Lung (tissue), 12 donors: Measurements from ENCODE around the gene ZNF670. TPM values are rescaled to one million over a fixed set of nuclear protein-coding genes. Genes with fewer than 3 reads are reported as not detected.

Experiments used
- ATAC-seq: fragments of 200-7000 bp; cut with Tn5 transposase; one replicate; pipeline ENCODE4 v1.9.1; 2020; ENCODE audit warnings: moderate number of reproducible peaks; ENCODE audit not compliant: insufficient read depth, low FRiP score
- DNase-seq, 3 donors: peaks; one replicate each; pipeline ENCODE4 v3.0.0-alpha.2; 2013 to 2017
- H3K27ac ChIP-seq, 2 donors: one replicate each; pipeline ENCODE4 v1.5.1; 2013; ENCODE audit warnings: mild to moderate bottlenecking in 2 of 2, moderate library complexity in 2 of 2, control low read depth in 1 of 2, inconsistent platforms in 1 of 2, low read depth in 1 of 2, low read length in 1 of 2
- H3K27me3 ChIP-seq, 3 donors: one replicate each; pipeline ENCODE4 v1.5.1; 2013; ENCODE audit warnings: low read length in 2 of 3; ENCODE audit not compliant: control insufficient read depth in 3 of 3, insufficient read depth in 3 of 3
- H3K36me3 ChIP-seq, 4 donors: one replicate each; pipeline ENCODE4 v1.5.1; 2013; ENCODE audit warnings: low read length in 4 of 4, mild to moderate bottlenecking in 1 of 4, moderate library complexity in 1 of 4; ENCODE audit not compliant: control insufficient read depth in 4 of 4, insufficient read depth in 4 of 4
- H3K4me1 ChIP-seq, 5 donors: one replicate each; pipeline ENCODE4 v1.5.1; 2013; ENCODE audit warnings: low read length in 5 of 5, mild to moderate bottlenecking in 2 of 5, moderate library complexity in 1 of 5; ENCODE audit not compliant: control insufficient read depth in 5 of 5, insufficient read depth in 5 of 5
- H3K4me3 ChIP-seq: one replicate; pipeline ENCODE4 v1.5.1; 2013; ENCODE audit warnings: mild to moderate bottlenecking, control low read depth, moderate library complexity
- H3K9ac ChIP-seq, 2 donors: one replicate each; pipeline ENCODE4 v1.5.1; 2013; ENCODE audit warnings: low read length in 2 of 2, control low read depth in 1 of 2; ENCODE audit not compliant: insufficient read depth in 1 of 2
- H3K9me3 ChIP-seq, 4 donors: one replicate each; pipeline ENCODE4 v1.5.1; 2013; ENCODE audit warnings: low read length in 3 of 4, mild to moderate bottlenecking in 1 of 4, moderate library complexity in 1 of 4; ENCODE audit not compliant: control insufficient read depth in 4 of 4, insufficient read depth in 3 of 4
- WGBS, 2 donors: extraction: QIAGEN DNeasy Blood & Tissue Kit; methylation state at CpG; one replicate each; pipeline ENCODE4 v1.1.7; 2013; 5-methylcytosine and 5-hydroxymethylcytosine counted together
- polyA plus RNA-seq, 2 donors: library from polyadenylated mRNA; stranded (reverse); fragments of 200-250 nt; gene quantifications; one replicate each; pipeline ENCODE4 v1.2.1, GENCODE V29; 2013
- total RNA-seq, 2 donors: library from RNA; depleted of rRNA in 1 of 2; stranded (reverse); fragments of >200 nt in 1 of 2; gene quantifications; one replicate each; pipeline ENCODE4 v1.2.1, GENCODE V29; 2014 to 2021
- TF ChIP-seq, protein P1 (sequence below): IDR thresholded peaks from 2 replicates; pipeline ENCODE4 v1.5.1; 2012; ENCODE audit warnings: mild to moderate bottlenecking; ENCODE audit errors: control extremely low read depth, extremely low read depth
- donor health status: control.
- donor health status: control.
- donor health status: Bipolar disorder and iron deficiency.
- donor health status: healthy.
- donor health status: DM: yes; HTN: yes; CAD: no.

Gene ZNF670
- total and polyA plus RNA-seq, 4 donors = 1.0 to 4.6 (median 2.8) TPM

DNA sequence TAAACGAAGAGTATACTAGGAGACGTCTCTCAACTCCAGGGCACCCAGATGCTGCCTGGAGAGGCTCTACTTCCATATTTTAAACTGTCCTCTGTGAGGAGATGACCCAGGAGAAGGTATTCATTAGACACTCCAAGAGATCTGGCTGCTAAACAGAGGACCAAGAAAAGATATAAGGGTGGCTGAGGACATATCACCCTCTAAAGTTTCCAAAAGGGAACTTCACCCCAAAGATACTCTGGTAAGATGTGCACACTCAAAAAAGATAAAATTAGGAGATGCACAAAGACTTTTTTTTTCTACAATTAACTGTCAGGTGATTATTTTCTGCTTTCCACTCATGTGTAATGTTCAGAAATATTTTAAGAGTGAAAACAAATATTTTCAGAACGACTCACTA, 1.4 kb downstream of the ZNF670 start:
- no peak overlapping the region for H3K9ac ChIP-seq
- no peaks in the 10 kb centered on the region for H3K36me3 ChIP-seq
- ATAC-seq (no peak), DNase-seq (no peak)
- 77 to 80% methylated on average over 3 of the region's 3 CpGs for WGBS, 2 donors
- H3K4me1 ChIP-seq = peaks cover 0 to 5% (median 3%) of the 10 kb centered on the region in 5 donors
- TF ChIP-seq, protein P1, sequence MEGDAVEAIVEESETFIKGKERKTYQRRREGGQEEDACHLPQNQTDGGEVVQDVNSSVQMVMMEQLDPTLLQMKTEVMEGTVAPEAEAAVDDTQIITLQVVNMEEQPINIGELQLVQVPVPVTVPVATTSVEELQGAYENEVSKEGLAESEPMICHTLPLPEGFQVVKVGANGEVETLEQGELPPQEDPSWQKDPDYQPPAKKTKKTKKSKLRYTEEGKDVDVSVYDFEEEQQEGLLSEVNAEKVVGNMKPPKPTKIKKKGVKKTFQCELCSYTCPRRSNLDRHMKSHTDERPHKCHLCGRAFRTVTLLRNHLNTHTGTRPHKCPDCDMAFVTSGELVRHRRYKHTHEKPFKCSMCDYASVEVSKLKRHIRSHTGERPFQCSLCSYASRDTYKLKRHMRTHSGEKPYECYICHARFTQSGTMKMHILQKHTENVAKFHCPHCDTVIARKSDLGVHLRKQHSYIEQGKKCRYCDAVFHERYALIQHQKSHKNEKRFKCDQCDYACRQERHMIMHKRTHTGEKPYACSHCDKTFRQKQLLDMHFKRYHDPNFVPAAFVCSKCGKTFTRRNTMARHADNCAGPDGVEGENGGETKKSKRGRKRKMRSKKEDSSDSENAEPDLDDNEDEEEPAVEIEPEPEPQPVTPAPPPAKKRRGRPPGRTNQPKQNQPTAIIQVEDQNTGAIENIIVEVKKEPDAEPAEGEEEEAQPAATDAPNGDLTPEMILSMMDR = no peak
- H3K4me3 ChIP-seq = no peak overlapping the region
- peaks cover 0 to 3% (median under 1%) of the 10 kb centered on the region in 4 donors for H3K9me3 ChIP-seq
- H3K27ac ChIP-seq = no peak overlapping the region
- no peaks in the 10 kb centered on the region for H3K27me3 ChIP-seq

DNA sequence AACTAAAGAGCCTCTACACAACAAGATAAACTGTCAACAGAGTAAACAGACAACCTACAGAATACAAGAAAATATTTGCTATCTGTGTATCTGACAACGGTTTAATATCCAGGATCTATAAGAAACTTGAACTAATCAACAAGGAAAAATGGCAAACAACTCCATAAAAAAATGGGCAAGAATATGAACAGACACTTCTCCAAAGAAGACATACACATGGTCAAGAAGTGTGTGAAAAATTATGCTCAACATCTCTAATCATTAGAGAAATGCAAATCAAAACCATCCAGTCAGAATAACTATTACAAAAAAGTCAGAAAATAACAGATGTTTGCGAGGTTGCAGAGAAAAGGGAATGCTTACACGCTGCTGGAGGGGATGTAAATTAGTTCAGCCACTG, 8.0 kb downstream of the ZNF670 start:
- Histone ChIP-seq H3K27ac (no peak overlapping the region), H3K4me3 (no peak overlapping the region), H3K9ac (no peak overlapping the region), H3K36me3 (no peaks in the 10 kb centered on the region), H3K4me1 (no peaks in the 10 kb centered on the region), H3K9me3 (peaks cover 0 to 9% (median 4%) of the 10 kb centered on the region in 4 donors), H3K27me3 (no peaks in the 10 kb centered on the region)
- ATAC-seq = no peak
- WGBS, 2 donors = 85 to 97% methylated on average over 3 of the region's 3 CpGs
- TF ChIP-seq, protein P1 = no peak
- no peak for DNase-seq

DNA sequence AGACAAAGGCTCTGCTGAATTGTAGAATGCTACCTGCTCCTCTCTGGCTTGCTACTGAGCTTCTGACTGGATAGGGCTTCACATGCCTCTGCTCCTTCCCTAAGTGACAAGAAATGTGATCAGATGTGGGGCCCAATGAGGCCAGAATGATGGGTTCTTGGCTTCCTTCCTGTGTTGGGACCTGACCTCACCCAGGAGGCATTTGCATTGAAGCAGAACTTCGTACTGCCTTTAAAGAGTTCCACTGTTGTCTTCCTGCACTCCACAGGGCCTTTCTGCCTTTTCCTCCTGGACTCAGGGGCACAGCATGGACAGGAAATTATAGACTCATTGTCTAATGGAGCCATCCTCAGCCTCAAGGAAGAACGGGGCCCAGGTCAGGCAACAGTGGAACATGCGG, 14.3 kb downstream of the ZNF670 start:
- Histone ChIP-seq H3K27ac (no peak overlapping the region), H3K9me3 (peaks cover 0 to 16% (median 4%) of the 10 kb centered on the region in 4 donors), H3K4me1 (peaks cover 0 to 2% (median 0%) of the 10 kb centered on the region in 5 donors), H3K27me3 (no peaks in the 10 kb centered on the region), H3K9ac (no peak overlapping the region), H3K4me3 (no peak overlapping the region), H3K36me3 (no peaks in the 10 kb centered on the region)
- TF ChIP-seq, protein P1 = no peak
- ATAC-seq (no peak), DNase-seq (no peak)
- 84 to 91% methylated on average over 3 of the region's 3 CpGs for WGBS, 2 donors

DNA sequence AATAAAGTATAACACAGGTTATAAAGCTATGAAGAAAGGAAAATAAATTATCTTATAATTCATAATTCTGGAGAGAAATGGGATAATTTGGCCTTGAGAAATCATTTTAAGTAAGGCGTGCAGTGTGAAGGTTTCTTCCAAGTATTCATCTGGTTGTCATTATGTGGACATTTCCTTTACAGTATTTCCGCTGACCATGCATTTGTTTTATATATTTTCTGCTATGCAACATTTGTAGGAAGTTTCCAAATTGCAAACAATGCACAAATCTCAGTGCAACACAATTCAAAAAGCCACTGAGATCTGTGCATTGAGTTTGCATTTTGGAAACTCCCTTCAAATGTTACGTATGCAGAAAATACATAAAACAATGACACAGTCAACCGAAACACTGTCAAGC, 17.8 kb downstream of the ZNF670 start:
- no peak overlapping the region for H3K4me3 ChIP-seq
- no peak overlapping the region for H3K27ac ChIP-seq
- DNase-seq (no peak), ATAC-seq (no peak)
- H3K36me3 ChIP-seq = no peaks in the 10 kb centered on the region
- H3K4me1 ChIP-seq = peaks cover 0 to 2% (median 0%) of the 10 kb centered on the region in 5 donors
- TF ChIP-seq, protein P1 = no peak
- WGBS, 2 donors = 84 to 92% methylated on average over 4 of the region's 4 CpGs
- peaks cover 0 to 14% (median 5%) of the 10 kb centered on the region in 4 donors for H3K9me3 ChIP-seq
- H3K9ac ChIP-seq = no peak overlapping the region
- H3K27me3 ChIP-seq = no peaks in the 10 kb centered on the region
